ENCODE data around the gene GK.

DNA sequence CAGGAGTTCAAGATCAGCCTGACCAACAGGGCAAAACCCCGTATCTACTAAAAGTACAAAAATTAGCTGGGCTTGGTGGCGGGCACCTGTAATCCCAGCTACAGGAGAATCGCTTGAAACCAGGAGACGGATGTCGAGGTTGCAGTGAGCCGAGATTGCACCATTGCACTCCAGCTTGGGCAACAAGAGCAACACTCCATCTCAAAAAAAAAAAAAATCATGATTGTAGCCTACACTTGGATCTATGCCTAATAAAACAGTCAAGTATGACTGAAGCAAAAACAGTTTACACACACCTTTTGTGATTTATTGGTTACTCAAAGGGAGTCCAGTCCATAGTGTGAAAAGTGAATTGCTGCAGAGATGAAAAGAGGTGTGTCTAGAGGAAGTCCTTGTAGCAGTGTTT is 41.0 kb upstream of the GK start:
- TF ChIP-seq, protein P1, sequence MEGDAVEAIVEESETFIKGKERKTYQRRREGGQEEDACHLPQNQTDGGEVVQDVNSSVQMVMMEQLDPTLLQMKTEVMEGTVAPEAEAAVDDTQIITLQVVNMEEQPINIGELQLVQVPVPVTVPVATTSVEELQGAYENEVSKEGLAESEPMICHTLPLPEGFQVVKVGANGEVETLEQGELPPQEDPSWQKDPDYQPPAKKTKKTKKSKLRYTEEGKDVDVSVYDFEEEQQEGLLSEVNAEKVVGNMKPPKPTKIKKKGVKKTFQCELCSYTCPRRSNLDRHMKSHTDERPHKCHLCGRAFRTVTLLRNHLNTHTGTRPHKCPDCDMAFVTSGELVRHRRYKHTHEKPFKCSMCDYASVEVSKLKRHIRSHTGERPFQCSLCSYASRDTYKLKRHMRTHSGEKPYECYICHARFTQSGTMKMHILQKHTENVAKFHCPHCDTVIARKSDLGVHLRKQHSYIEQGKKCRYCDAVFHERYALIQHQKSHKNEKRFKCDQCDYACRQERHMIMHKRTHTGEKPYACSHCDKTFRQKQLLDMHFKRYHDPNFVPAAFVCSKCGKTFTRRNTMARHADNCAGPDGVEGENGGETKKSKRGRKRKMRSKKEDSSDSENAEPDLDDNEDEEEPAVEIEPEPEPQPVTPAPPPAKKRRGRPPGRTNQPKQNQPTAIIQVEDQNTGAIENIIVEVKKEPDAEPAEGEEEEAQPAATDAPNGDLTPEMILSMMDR (IDR thresholded peaks at IDR 0.05; ENCODE audit: low read length): no peak
- no peak for TF ChIP-seq EZH2 (IDR thresholded peaks at IDR 0.05; ENCODE audit: borderline replicate concordance, low read length)
